Jurkat, Clone E6-1 (cell line): ENCODE measurements around the gene ADGRG2.
"Not testable (repeated sequence)": the region's sequence is repeated elsewhere in the genome, so short reads cannot be mapped to it uniquely, and the experiment has no call there.

ENCODE experiments used
- DNase-seq: peaks from one replicate; pipeline ENCODE4 v3.0.0-alpha.2; 2011; ENCODE audit warnings: low read depth, low spot score
- H3K4me3 ChIP-seq: 2 replicates; pipeline ENCODE4 v1.5.1; 2011; ENCODE audit warnings: mild to moderate bottlenecking, low read length, control low read depth, moderate library complexity

Gene ADGRG2

GRCh38 chrX:19091596-19091995, 30.7 kb downstream of the ADGRG2 start:
- no peak for DNase-seq

GRCh38 chrX:19089555-19090040, 32.7 kb downstream of the ADGRG2 start:
- H3K4me3 ChIP-seq, result no peak overlapping the region
- no peak for DNase-seq

More at GRCh38 chrX:19091596-19091995, 30.7 kb downstream of the ADGRG2 start:
- H3K4me3 ChIP-seq, result no peak overlapping the region

GRCh38 chrX:19086102-19086772, 36.0 kb downstream of the ADGRG2 start:
- DNase-seq, result no peak
- no peak overlapping the region for H3K4me3 ChIP-seq

GRCh38 chrX:19085666-19086065, 36.6 kb downstream of the ADGRG2 start:
- DNase-seq, result no peak
- no peak overlapping the region for H3K4me3 ChIP-seq

- H3K4me3 ChIP-seq, result no peak overlapping the region
- no peak for DNase-seq
Observed at GRCh38 chrX:19075754-19076153, 46.5 kb downstream of the ADGRG2 start.

- H3K4me3 ChIP-seq, result no peak overlapping the region
- no peak for DNase-seq
Observed at GRCh38 chrX:19072372-19072771, 49.9 kb downstream of the ADGRG2 start.

GRCh38 chrX:19070555-19070994, 51.7 kb downstream of the ADGRG2 start:
- no peak for DNase-seq
- H3K4me3 ChIP-seq, result no peak overlapping the region

GRCh38 chrX:19066987-19067386, 55.3 kb downstream of the ADGRG2 start:
- not testable (repeated sequence) for DNase-seq, H3K4me3 ChIP-seq

GRCh38 chrX:19065535-19065934, 56.7 kb downstream of the ADGRG2 start:
- no peak for DNase-seq
- no peak overlapping the region for H3K4me3 ChIP-seq

GRCh38 chrX:19064175-19064574, 58.1 kb downstream of the ADGRG2 start:
- no peak overlapping the region for H3K4me3 ChIP-seq
- no peak for DNase-seq

GRCh38 chrX:19063030-19063429, 59.2 kb downstream of the ADGRG2 start:
- no peak for DNase-seq

GRCh38 chrX:19059067-19059466, 63.2 kb downstream of the ADGRG2 start:
- no peak overlapping the region for H3K4me3 ChIP-seq
- no peak for DNase-seq

More at GRCh38 chrX:19063030-19063429, 59.2 kb downstream of the ADGRG2 start:
- no peak overlapping the region for H3K4me3 ChIP-seq

- no peak for DNase-seq
- no peak overlapping the region for H3K4me3 ChIP-seq
Observed at GRCh38 chrX:19057856-19058255, 64.4 kb downstream of the ADGRG2 start.

- no peak for DNase-seq
- no peak overlapping the region for H3K4me3 ChIP-seq
Observed at GRCh38 chrX:19049110-19049509, 73.2 kb downstream of the ADGRG2 start.

GRCh38 chrX:19046343-19047215, 75.7 kb downstream of the ADGRG2 start:
- no peak for DNase-seq
- H3K4me3 ChIP-seq, result no peak overlapping the region

- DNase-seq, result no peak
- no peak overlapping the region for H3K4me3 ChIP-seq
Observed at GRCh38 chrX:19040373-19040772, 81.9 kb downstream of the ADGRG2 start.

GRCh38 chrX:19034025-19034424, 88.2 kb downstream of the ADGRG2 start:
- no peak overlapping the region for H3K4me3 ChIP-seq
- no peak for DNase-seq

GRCh38 chrX:19030805-19031204, 91.5 kb downstream of the ADGRG2 start:
- H3K4me3 ChIP-seq, result no peak overlapping the region
- no peak for DNase-seq

- DNase-seq, result no peak
- no peak overlapping the region for H3K4me3 ChIP-seq
Observed at GRCh38 chrX:19028560-19028959, 93.7 kb downstream of the ADGRG2 start.

GRCh38 chrX:19024366-19024765, 97.9 kb downstream of the ADGRG2 start:
- no peak overlapping the region for H3K4me3 ChIP-seq
- no peak for DNase-seq
